Body of pancreas (tissue), 4 donors: ENCODE results near the gene STARD6. TPM values are rescaled to one million over a fixed set of nuclear protein-coding genes. Genes with fewer than 3 reads are reported as not detected.
A peak's percentile ranks its signal among the peaks of the same experiment; 100 is the strongest.

Source experiments
- ATAC-seq: fragments of 150-250 bp; one replicate; pipeline ENCODE4 v1.9.1; 2016
- DNase-seq, 4 donors: peaks; one replicate each; pipeline ENCODE4 v3.0.0-alpha.2; 2019
- H3K27ac ChIP-seq, 4 donors: fragments of 200-600 bp; sonication (generic); 1 replicate in 3 of 4; 2 replicates in 1 of 4; pipeline versions ENCODE4 v1.5.1 to v1.6.1; 2016 to 2019; ENCODE audit warnings: mild to moderate bottlenecking in 1 of 4, mixed read lengths in 1 of 4, moderate library complexity in 1 of 4
- H3K27me3 ChIP-seq, 2 donors: fragments of 200-600 bp; sonication (generic); one replicate each; pipeline ENCODE4 v1.6.0; 2016; ENCODE audit warnings: mild to moderate bottlenecking in 1 of 2
- H3K36me3 ChIP-seq, 2 donors: fragments of 200-600 bp; sonication (generic); replicated peaks in 1 of 2; 2 replicates each; pipeline ENCODE4 v1.5.1; 2016; ENCODE audit warnings: low read depth in 2 of 2; ENCODE audit not compliant: insufficient read depth in 1 of 2
- H3K4me1 ChIP-seq: fragments of 200-600 bp; sonication (generic); one replicate; pipeline ENCODE4 v1.6.0; 2016
- H3K4me3 ChIP-seq, 2 donors: fragments of 200-600 bp; sonication (generic); 1 replicate in 1 of 2; 2 replicates in 1 of 2; pipeline ENCODE4 v1.5.1; 2016 to 2019
- H3K9me3 ChIP-seq, 3 donors: fragments of 200-600 bp; sonication (generic); 1 replicate in 2 of 3; 2 replicates in 1 of 3; pipeline ENCODE4 v1.5.1; 2016
- POLR2A ChIP-seq, 3 donors: fragments of 450-650 bp; IDR thresholded peaks; one replicate each; pipeline ENCODE4 v1.6.1; 2016; ENCODE audit warnings: antibody characterized with exemption in 3 of 3, mild to moderate bottlenecking in 2 of 3
- WGBS, 2 donors: methylation state at CpG; one replicate each; pipeline ENCODE4 v1.1.5; 2017; 5-methylcytosine and 5-hydroxymethylcytosine counted together
- intact Hi-C: fragments of 100-400 bp; cut with DNase I; formaldehyde crosslinking; loops from one replicate; pipeline ENCODE4 v1.15.1; 2023
- total RNA-seq, 2 donors: library from RNA; depleted of rRNA; stranded (reverse); fragments of >200 nt; gene quantifications; one replicate each; pipeline ENCODE4 v1.1.0, GENCODE V29; 2016
- TF ChIP-seq, protein P1 (sequence below), 7 experiments: fragments of 450-650 bp in 4 of 7; fragments of 200-600 bp in 3 of 7; sonication (generic) in 3 of 7; IDR thresholded peaks; one replicate each; pipeline ENCODE4 v1.5.1; 2016 to 2019; ENCODE audit warnings: antibody characterized with exemption in 7 of 7

The STARD6 gene
- total RNA-seq, 2 donors from 2014 or later: not detected

DNA sequence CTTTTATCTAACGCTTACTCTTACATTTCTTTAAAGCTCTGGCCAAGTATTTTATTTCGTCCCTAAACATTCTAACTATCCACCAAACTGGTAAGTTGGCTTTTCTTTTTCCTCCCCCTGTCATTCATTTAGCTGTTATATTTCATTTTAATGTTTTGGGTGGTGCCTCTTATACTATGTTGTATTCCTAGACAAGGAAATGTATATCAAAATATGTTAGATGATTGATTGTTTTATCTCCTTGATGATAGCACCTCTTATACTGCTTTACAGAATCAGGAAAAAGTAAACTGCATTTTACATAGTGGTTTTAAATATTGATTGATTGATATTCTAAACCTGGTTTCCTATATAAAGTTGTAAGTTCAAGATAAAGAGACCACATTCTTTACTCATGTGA is 24.0 kb upstream of the STARD6 start:
- Histone ChIP-seq H3K27me3 (no peaks in the 10 kb centered on the region), H3K36me3 (no peaks in the 10 kb centered on the region), H3K27ac (no peak overlapping the region), H3K4me3 (no peak overlapping the region), H3K4me1 (no peaks in the 10 kb centered on the region), H3K9me3 (no peaks in the 10 kb centered on the region)
- ATAC-seq (no peak), DNase-seq (no peak)
- 61 to 93% methylated on average over 2 of the region's 2 CpGs for WGBS, 2 donors
- TF ChIP-seq POLR2A (IDR thresholded peaks at IDR 0.05): no peak
- TF ChIP-seq, protein P1, sequence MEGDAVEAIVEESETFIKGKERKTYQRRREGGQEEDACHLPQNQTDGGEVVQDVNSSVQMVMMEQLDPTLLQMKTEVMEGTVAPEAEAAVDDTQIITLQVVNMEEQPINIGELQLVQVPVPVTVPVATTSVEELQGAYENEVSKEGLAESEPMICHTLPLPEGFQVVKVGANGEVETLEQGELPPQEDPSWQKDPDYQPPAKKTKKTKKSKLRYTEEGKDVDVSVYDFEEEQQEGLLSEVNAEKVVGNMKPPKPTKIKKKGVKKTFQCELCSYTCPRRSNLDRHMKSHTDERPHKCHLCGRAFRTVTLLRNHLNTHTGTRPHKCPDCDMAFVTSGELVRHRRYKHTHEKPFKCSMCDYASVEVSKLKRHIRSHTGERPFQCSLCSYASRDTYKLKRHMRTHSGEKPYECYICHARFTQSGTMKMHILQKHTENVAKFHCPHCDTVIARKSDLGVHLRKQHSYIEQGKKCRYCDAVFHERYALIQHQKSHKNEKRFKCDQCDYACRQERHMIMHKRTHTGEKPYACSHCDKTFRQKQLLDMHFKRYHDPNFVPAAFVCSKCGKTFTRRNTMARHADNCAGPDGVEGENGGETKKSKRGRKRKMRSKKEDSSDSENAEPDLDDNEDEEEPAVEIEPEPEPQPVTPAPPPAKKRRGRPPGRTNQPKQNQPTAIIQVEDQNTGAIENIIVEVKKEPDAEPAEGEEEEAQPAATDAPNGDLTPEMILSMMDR (IDR thresholded peaks at IDR 0.05): no peak
- intact Hi-C loops: no loop called here

DNA sequence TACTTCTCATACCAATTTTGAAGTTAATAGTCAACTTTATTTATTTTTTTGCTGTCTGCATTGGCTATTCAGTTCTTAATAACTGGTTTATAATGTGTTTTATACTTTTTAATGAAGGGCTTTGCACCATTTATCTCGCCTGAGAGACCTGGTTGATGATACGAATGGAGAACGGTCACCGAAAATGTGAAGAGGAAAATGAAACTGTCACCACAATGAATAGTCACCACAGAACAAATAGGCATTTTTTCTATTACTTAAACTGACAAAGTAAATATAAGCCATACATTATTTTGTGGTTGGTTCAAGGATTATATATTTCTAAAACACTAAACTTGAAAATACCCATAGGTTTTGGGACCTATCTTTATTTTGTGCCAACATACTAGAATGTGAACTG is 20.4 kb upstream of the STARD6 start:
- no peak overlapping the region for H3K4me3 ChIP-seq
- no peaks in the 10 kb centered on the region for H3K27me3 ChIP-seq
- no peaks in the 10 kb centered on the region for H3K4me1 ChIP-seq
- no peaks in the 10 kb centered on the region for H3K36me3 ChIP-seq
- WGBS, 2 donors: 91% methylated on average over 4 of the region's 4 CpGs
- ATAC-seq (no peak), DNase-seq (no peak)
- intact Hi-C loops: no loop called here
- no peaks in the 10 kb centered on the region for H3K9me3 ChIP-seq
- no peak overlapping the region for H3K27ac ChIP-seq
- TF ChIP-seq, protein P1 (IDR thresholded peaks at IDR 0.05): no peak
- no peak for TF ChIP-seq POLR2A (IDR thresholded peaks at IDR 0.05)

DNA sequence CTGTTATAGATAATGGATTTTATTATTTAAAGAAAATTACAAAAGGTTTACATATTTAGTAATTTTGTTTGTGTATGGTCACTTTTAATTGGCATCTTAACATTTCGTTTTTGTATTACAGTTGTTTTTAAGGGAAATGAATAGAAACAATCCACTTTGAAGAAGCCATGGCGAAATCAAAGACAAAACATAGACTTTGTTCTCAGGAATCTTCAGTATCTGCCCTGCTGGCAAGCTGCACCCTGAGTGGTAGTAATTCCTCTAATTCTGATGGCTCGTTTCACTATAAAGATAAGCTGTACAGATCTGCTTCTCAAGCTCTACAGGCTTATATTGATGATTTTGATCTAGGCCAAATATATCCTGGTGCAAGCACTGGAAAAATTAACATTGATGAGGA is 2.7 kb upstream of the STARD6 start:
- Histone ChIP-seq H3K27me3 (no peaks in the 10 kb centered on the region), H3K36me3 (no peaks in the 10 kb centered on the region), H3K9me3 (no peaks in the 10 kb centered on the region), H3K4me1 (peaks cover 15% of the 10 kb centered on the region), H3K27ac (no peak overlapping the region), H3K4me3 (no peak overlapping the region)
- DNase-seq (no peak), ATAC-seq (no peak)
- 71 to 73% methylated on average over 3 of the region's 3 CpGs for WGBS, 2 donors
- intact Hi-C loops: no loop called here
- TF ChIP-seq, protein P1 (IDR thresholded peaks at IDR 0.05): no peak
- TF ChIP-seq POLR2A (IDR thresholded peaks at IDR 0.05): no peak

DNA sequence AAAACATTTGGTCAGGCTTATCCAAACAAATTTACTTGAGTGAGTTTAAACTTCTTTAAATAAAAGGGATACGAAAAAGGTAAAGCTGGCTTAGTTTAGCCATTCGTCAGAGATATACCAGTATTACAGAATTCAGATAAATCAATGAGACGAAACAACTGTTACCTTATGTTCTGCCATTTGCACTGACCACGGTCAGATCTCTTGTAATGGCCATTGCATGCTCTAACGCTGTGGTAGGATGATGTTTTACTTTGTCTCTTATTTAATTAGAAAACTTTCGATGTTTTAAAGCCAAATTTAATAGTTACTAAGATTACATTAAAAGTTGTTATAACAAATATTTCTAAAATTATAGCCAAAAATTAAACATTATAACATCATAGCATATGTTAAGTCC is 1.6 kb upstream of the STARD6 start:
- ATAC-seq: no peak
- 54 to 61% methylated on average over 6 of the region's 6 CpGs for WGBS, 2 donors

DNA sequence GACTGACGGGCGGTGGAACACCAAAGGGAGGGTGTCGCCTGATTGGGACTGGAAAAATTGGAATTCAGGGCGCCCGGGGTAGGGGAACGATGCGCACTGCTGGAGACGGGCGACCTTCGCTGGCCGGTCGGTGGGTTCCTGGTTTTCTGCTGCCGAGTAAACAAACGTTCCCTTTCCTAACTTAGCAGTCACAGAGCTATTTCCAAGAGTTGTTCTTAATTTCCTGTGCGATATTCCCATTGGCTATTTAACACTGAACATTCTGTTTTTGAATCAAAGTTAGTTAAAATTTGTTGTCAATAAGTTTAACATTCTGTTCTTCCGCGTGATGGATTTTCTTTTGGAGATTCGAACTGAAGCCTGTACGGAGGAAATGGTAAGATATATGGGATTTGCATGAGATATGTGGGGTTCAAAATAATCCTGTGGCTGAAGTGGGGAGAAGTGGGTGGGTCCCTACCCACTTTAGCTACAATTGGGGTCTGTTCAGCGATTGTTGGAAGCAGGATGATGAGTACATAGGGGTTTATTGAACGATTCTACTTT is 910 bp upstream of the STARD6 start:
- Histone ChIP-seq H3K4me1 (peaks cover 15% of the 10 kb centered on the region), H3K4me3 (peak overlapping the region; percentile 30 to 84), H3K27me3 (no peaks in the 10 kb centered on the region), H3K27ac (no peak overlapping the region), H3K9me3 (no peaks in the 10 kb centered on the region), H3K36me3 (no peaks in the 10 kb centered on the region)
- WGBS, 2 donors: 1 to 3% methylated on average over 21 of the region's 21 CpGs
- ATAC-seq: peak; percentile 11
- intact Hi-C loops: no loop called here
- peak in 1 of 4 donors; percentile 8 for DNase-seq
- TF ChIP-seq, protein P1 (IDR thresholded peaks at IDR 0.05): no peak
- TF ChIP-seq POLR2A (IDR thresholded peaks at IDR 0.05): no peak

More for the DNA sequence above, 1.6 kb upstream of the STARD6 start:
- Histone ChIP-seq H3K4me1 (peaks cover 15% of the 10 kb centered on the region), H3K27ac (no peak overlapping the region), H3K4me3 (no peak overlapping the region), H3K27me3 (no peaks in the 10 kb centered on the region), H3K9me3 (no peaks in the 10 kb centered on the region), H3K36me3 (no peaks in the 10 kb centered on the region)
- intact Hi-C loops: no loop called here
- TF ChIP-seq POLR2A (IDR thresholded peaks at IDR 0.05): no peak
- TF ChIP-seq, protein P1 (IDR thresholded peaks at IDR 0.05): no peak
- DNase-seq: no peak
